Activated gamma-delta T cell treated with Interleukin-2 at 50 U/mL for 16 hours (primary cell): ENCODE results near the gene KDM2B.
"Not testable (repeated sequence)": the region's sequence is repeated elsewhere in the genome, so short reads cannot be mapped to it uniquely, and the experiment has no call there.

ENCODE experiments used
- DNase-seq: peaks from one replicate; pipeline ENCODE4 v3.0.0-alpha.2; 2020

The KDM2B gene

GRCh38 chr12:121423682-121424623, 156.9 kb downstream of the KDM2B start:
- DNase-seq, result no peak

- no peak for DNase-seq
Measured at GRCh38 chr12:121423253-121423652, 157.6 kb downstream of the KDM2B start.

- no peak for DNase-seq
Measured at GRCh38 chr12:121420109-121420508, 160.7 kb downstream of the KDM2B start.

GRCh38 chr12:121417847-121418246, 163.0 kb downstream of the KDM2B start:
- DNase-seq, result no peak

DNA sequence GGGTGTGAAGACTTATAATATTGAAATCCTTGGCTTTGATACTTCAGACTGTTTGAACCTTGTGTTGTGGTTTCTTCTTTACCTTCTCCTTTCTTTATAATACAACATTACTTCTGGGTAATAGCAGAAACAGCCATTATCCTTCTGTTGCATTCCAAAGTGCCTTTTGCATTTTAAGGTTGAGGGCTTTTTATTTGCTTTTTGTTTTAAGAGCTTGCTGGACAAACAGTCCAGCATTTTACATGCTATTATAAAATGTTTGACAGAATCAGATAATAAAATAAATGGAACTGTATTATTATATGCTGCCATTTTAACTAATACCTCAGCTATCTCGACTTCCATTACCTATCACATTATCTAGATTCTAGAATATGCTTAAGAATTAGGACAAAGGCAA, 166.9 kb downstream of the KDM2B start:
- DNase-seq, result no peak

DNA sequence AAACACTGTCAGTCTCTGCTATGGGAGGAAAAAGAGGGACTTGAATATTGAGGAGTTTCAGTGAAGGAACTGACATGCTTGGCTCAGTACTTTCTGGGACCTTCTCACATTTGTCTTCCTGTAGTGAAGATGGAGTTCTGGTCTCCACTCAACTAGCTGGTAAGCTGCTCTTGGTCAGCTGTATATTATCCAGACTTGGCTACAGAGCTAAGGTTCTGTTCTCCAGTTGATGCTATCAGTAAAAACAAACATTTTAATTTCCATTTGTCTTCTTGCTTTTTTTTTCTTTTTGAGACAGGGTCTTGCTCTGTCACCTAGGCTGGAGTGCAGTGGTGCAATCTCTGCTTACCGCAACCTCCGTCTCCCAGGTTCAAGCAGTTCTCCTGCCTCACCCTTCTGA, 175.6 kb downstream of the KDM2B start:
- DNase-seq, result no peak

GRCh38 chr12:121404734-121405133, 176.1 kb downstream of the KDM2B start:
- no peak for DNase-seq

DNA sequence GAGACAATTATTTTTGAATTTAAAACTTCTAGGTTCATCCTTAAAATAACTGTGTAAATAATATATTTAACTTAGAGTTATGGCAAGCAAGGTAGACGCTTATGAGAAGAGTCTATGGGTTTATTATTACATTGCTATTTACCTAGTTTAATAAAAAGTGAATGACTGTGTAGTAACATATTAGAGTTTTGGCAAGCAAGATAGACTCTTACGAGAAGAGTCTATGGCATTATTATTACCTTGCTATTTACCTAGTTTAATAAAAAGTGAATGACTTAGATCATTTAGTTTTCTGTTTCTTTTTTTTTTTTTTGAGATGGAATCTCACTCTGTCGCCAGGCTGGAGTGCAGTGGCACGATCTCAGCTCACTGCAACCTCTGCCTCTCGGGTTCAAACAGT, 177.1 kb downstream of the KDM2B start:
- no peak for DNase-seq

GRCh38 chr12:121400332-121401139, 180.3 kb downstream of the KDM2B start:
- DNase-seq, result peak; percentile 36

- DNase-seq, result peak; percentile 98
Measured at GRCh38 chr12:121399391-121400331, 181.2 kb downstream of the KDM2B start, which contains the start of gene RNF34. RNF34 (plus strand) TSS chr12:121400118; CDS start chr12:121400213, 95 bp downstream.

GRCh38 chr12:121398355-121398754, 182.5 kb downstream of the KDM2B start:
- no peak for DNase-seq

- DNase-seq, result no peak
Measured at GRCh38 chr12:121397521-121397920, 183.3 kb downstream of the KDM2B start.

- no peak for DNase-seq
Measured at GRCh38 chr12:121392325-121392716, 188.5 kb downstream of the KDM2B start.

DNA sequence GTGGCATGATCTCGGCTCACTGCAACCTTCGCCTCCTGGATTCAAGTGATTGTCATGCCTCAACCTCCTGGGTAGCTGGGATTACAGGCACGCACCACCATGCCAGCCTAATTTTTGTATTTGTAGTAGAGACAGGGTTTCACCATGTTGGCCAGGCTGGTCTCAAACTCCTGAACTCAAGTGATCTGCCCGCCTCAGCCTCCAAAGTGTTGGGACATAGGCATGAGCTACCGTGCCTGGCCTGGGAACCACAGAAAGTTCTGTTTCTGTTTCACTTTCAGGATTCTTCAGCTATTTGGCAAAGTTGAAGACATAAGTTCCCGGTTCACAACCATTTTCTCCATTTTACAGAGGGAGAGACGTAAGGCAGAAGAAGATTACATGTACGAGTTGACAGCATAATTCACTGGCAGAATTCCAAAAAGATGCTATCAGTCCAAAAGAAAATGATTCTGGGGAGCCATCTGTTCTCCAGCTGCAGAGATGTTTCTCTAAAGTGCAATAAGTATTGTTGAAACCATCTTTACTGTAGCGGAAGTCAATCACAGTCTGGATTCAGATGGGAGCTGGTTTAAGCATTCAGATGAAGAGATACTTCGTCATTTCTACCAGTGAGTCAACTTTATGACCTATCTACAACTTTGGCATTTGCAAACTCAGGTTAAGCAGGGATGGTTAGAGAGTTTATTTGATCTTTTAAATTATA, 189.1 kb downstream of the KDM2B start:
- no peak for DNase-seq

- DNase-seq, result no peak
Measured at GRCh38 chr12:121390856-121391255, 190.0 kb downstream of the KDM2B start.

- DNase-seq, result no peak
Measured at GRCh38 chr12:121388421-121388981, 192.3 kb downstream of the KDM2B start.

GRCh38 chr12:121384891-121385290, 195.9 kb downstream of the KDM2B start:
- not testable (repeated sequence) for DNase-seq

GRCh38 chr12:121383601-121384021, 197.2 kb downstream of the KDM2B start:
- DNase-seq, result no peak

- no peak for DNase-seq
Measured at GRCh38 chr12:121379945-121380344, 200.9 kb downstream of the KDM2B start.
